NCI-H2227 (cell line): ENCODE data around the gene STXBP5.
"Not testable (repeated sequence)": the region's sequence is repeated elsewhere in the genome, so short reads cannot be mapped to it uniquely, and the experiment has no call there.

Source experiments
- DNase-seq: peaks from one replicate; lab custom pipeline; 2025; ENCODE audit not compliant: unreplicated experiment; lab: John Stamatoyannopoulos, UW

Gene STXBP5

DNA sequence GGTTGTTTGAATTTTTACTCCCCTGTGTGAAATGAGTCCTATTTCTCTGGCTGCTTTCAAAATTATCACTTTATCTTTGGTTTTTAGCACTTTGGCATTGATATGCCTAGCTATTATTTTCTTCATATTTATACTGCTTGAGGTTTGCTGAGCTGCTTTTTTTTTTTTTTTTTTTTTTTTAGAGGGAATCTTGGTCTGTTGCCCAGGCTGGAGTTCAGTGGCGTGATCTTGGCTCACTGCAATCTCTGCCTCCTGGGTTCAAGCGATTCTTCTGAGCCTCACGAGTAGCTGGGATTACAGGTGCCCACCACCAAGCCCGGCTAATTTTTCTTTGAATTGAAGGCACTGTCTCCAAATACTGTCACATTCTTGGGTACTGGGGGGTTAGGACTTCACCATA lies 40.6 kb downstream of the STXBP5 start:
- DNase-seq, result no peak

GRCh38 chr6:147245693-147246092 lies 41.5 kb downstream of the STXBP5 start:
- no peak for DNase-seq

- DNase-seq, result no peak
Measured at GRCh38 chr6:147246853-147247635, 42.8 kb downstream of the STXBP5 start.

- DNase-seq, result no peak
Measured at GRCh38 chr6:147248859-147249258, 44.6 kb downstream of the STXBP5 start.

DNA sequence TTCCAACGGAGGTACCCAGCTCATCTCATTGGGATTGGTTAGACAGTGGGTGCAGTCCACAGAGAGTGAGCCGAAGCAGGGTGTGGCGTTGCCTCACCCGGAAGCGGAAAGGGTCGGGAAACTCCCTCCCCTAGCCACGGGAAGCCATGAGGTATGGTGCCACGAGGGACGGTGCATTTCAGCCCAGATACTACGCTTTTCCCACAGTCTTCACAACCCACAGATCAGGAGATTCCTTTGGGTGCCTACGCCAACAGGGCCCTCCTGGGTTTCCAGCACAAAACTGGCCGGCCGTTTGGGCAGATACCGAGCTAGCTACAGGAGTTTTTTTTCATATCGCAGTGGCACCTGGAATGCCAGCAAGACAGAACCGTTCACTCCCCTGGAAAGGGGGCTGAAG lies 46.9 kb downstream of the STXBP5 start:
- DNase-seq, result no peak

- not testable (repeated sequence) for DNase-seq
Measured at GRCh38 chr6:147254929-147255473, 50.8 kb downstream of the STXBP5 start.

DNA sequence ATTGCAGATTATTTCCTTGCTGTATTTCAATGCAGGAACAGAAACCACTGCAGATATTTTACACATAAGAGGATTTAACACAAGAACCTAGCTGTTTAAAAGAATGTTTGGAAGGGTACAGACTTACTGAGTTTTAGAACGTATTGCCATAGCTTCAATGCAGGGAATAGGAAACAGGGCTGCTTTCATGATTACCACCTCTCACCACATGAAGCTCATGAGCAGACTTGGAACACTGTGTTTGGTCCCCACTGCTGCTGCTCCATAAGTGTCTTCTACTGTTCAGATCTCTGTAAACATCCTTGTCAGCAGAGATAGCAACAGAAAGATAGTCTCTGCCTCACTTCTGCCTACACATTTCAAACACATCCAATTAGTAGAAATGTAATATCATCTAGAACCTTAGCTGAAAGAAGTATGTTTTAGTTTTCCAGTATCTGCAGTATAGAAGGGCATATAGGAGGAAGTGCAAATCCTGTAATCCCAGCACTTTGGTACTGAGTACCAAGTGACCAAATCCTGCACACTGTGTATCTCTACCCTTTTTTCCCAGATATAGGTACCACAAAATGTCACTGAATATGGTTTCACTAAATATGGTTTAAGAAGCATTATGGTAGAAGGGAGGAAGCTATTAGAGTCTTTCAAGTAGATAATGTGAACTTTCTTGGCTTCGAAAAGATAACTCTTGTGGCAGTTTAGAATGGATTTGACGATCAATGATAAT lies 51.9 kb downstream of the STXBP5 start:
- DNase-seq, result no peak

DNA sequence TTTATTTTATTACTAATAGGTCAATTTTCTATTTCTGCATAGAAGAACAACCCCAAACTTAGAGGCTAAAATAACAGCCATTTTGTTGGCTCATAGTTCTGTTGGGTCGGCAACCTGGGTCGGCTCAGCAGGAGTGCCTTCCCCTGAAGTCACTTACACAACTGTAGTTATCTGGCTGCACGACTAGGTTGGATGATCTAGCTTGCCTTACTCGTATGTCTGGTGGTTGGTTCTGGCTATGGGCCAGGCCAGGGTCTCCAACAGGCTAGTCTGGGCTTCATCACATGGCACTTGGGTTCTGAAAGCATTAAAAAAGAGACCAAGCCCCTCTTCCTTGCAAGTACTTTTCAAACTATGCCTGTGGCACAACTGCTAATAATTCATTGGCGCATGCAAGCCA lies 53.5 kb downstream of the STXBP5 start:
- no peak for DNase-seq

DNA sequence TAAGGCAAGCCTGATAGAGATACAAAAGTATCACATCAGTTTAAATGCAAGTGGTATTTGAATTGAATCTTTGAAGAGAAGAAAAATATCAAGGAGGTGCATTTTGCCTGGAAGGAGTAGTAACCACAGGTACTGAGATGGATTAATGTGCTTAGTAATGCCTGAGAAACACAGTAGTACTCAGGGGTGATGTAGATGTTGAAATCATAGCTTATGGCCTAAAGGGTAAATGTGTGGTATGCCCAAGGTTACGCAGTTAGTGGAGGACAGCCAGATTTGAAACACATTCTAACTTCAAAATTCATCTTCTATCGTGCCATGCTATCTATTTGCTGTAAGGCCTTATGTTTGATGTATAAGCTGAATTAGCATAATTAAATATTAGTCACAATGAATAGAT lies 55.9 kb downstream of the STXBP5 start:
- DNase-seq, result no peak

GRCh38 chr6:147262946-147263345 lies 58.7 kb downstream of the STXBP5 start:
- no peak for DNase-seq

- no peak for DNase-seq
Measured at GRCh38 chr6:147266821-147267220, 62.6 kb downstream of the STXBP5 start.

GRCh38 chr6:147267658-147268057 lies 63.4 kb downstream of the STXBP5 start:
- no peak for DNase-seq

DNA sequence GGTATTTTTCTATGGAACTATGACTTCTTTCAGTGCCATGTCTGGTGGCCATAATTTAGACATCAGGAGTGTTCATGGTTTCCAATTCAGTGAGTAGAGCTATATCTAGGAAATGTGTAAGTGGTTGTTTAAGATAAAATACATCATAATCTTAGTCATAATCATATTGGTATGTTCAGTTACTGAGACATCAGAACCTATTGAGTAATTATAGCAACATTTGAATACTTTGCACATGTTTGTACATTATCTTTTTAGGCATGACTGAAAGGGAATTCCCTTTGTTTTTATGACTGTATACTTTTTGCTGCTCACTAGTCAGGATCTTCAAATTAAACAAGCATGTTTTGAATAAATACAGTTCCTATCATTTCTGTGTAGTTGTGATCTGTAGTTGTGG lies 64.0 kb downstream of the STXBP5 start:
- DNase-seq, result no peak

- no peak for DNase-seq
Measured at GRCh38 chr6:147274012-147274411, 69.8 kb downstream of the STXBP5 start.

DNA sequence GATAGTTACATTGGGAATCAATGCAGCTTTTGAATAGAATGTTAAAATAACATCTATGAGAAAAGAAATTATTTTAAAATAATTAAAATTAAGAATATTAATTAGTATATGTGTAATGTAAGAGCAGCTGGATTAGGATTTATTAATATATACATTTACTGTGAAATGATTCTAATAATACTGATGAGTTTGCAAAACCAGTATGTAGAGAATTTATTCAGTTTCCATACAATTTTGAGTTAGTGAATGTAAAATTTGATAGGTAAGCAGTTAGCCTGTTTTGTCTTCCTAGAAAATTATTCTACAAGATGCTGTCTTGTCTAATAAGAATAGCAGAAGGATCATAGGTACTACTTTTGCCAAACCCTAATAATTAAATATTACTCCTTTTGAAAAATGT lies 70.6 kb downstream of the STXBP5 start:
- no peak for DNase-seq

GRCh38 chr6:147278891-147279290 lies 74.7 kb downstream of the STXBP5 start:
- DNase-seq, result no peak

GRCh38 chr6:147279427-147279826 lies 75.2 kb downstream of the STXBP5 start:
- DNase-seq, result no peak

GRCh38 chr6:147281895-147282565 lies 77.8 kb downstream of the STXBP5 start:
- DNase-seq, result no peak

DNA sequence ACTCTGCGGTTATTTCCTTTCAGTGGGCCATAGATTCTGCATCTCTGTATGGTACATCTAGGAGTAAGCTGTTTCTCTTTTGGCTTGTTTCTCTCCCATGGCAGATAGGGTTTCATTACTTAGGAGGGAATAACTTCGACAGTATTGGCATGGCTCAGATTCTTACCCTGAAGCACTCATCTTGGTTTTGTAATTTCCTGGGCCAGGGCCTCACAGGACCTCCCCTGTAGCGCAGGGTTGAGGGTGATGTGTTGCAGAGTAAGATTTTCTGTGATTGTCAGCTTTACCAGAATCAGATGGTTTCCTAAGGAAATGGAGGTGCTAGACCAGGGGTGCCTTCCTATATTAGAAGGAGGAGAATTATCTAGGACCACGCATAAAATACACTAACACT lies 78.3 kb downstream of the STXBP5 start:
- DNase-seq, result no peak

- DNase-seq, result no peak
Measured at GRCh38 chr6:147283460-147283859, 79.2 kb downstream of the STXBP5 start.

DNA sequence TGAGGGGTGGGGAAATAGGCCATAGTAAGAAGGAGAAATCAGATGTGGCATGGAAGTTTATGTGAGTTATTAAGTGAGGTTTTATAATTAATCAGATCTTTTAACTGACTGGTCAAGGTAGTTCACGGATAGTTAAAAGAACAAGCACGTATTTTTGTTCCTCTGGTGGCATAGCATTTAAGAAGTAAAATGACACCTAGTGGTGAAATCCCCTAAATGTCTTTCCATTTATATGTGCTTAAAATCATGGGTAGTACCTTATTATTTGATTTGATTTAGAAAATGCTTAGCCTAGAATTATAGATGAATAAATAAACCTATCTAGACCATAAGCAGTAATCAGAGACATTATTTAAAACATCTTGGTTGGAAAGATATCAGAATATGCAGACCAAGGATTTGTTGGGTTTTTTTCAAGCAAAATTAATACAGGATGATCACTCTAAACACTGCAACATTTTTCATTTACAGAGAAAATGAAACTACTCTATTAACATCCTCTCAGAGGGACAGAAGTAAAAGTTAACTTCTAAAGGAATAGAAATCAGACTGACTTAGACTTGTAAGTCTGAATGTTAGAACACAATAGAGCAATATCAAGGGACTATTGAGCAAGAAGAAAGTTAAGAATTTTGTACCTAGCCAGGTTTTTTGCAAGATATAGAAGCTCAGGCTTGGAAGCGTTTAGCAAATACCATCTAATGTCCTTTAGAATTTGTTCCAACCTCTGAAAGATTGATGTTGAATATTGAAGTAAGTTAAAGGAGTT lies 81.1 kb downstream of the STXBP5 start:
- peak; percentile 13 for DNase-seq
